Activated CD4-positive, alpha-beta T cell treated with anti-CD3 and anti-CD28 coated beads for 24 hours (primary cell): ENCODE data around the gene HBZ.
"Not testable (repeated sequence)": the region's sequence is repeated elsewhere in the genome, so short reads cannot be mapped to it uniquely, and the experiment has no call there.

Experiments
- DNase-seq, 2 donors: peaks; one replicate each; pipeline ENCODE4 v3.0.0-alpha.2; 2020; ENCODE audit warnings: low read depth in 2 of 2

Gene HBZ

DNA sequence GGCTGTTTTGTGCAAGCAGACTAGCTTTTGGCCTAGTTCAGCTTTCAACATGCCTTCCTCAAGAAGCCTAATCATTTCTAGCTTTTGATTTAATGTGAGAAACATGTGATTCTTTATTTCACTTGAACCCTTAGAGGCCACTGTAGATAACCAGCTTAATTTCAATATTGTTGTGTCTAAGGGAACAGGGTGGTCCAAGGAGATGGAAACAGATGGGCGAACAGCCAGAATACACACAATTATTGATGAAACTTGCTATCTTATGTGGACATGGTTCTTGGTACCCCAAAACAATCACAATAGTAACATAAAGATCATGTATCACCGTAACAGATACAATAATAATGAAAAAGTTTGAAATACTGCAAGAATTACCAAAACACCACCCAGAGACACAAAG is 18.7 kb upstream of the HBZ start:
- DNase-seq: no peak

DNA sequence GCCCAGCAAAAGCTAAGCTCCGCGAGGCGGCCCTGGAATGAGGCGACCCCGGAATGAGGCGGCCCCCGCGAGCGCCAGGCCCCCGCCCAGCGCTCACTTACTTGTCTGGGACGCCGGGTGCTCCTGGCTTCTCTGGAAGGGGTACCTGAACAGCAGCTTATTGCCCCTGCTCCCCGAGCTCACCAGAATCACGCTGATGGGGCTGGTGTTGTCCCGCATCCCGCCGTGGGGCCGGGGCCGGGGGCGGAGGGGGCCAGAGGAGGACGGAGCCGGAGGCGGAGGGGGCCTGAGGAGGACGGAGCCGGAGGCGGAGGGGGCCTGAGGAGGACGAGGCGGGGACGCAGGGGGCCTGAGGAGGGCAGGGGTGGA is 14.4 kb upstream of the HBZ start:
- DNase-seq: peak in 1 of 2 donors; percentile 12

DNA sequence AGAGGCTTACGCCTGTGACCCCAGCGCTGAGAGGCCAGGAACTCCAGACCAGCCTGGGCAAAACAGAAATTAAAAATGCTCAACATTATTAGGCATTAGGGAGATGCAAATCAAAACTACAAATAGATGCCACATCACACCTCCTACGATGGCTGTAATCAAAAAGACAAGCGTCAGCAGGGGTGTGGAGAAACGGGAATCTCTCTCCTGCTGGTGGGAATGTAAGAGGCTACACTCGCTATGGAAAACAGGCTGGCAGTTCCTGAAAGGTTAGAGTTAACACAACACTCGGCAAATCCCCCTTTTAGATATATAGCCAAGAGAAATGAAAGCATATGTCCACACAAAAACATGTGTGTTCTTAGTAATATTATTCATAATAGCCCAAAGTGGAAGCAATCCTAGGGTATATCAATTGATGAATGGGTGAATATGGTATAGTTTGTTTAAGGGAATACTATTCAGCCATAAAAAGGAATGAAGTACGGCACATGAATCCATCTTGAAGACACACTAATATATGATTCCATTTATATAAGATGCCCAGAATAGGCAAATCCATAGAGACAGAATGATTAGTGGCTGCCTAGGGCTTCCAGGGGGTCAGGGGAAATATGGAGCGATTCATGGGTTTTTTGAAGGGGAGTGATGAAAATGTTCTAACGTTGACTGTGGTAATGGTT is 12.1 kb upstream of the HBZ start:
- DNase-seq: no peak

DNA sequence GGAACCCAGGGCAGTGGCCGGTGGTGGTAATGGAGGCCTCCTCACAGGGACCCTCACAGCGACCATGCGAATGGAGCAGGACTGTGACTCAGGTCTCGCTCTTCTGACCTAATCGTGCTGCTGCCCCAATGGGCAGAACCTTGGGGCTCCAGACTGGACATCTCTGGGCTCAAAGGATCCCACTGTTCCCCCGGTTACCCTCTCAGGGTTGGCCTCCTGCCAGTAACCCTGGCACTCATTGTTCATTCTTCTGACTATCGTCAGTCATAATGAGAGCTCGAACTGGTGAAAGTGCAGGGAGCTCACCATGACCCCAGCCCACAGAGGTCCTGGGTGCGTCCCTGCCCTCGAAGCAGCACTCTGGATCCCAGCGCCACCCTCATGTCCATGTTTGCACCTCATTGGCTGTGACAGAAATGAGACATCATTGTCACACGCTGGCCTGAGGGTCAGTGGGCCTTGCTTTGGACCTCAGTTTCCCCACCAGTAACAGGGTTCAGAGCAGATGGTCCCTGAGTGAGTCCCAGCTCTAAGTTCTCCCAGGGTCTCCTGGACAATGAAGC is 10.0 kb upstream of the HBZ start:
- DNase-seq: no peak

DNA sequence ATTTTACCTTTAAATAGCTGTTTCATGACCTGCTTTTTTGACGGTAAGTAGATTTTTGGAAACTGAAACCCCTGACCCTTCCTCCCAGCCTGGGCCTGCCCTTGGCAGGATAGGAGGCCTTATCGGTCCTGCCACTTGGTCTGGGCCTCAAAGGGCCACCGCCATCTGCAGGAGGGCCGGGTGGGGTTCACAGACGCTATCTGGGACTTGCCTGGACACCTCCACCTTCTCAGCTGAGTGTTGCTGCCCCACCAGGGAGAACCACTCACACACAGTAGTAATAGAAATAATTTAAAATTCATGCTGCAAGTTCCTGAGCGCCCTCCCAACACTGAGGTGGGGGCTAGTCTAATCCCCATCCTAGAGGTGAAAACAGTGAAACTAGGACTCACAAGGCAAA is 9.4 kb upstream of the HBZ start:
- no peak for DNase-seq

DNA sequence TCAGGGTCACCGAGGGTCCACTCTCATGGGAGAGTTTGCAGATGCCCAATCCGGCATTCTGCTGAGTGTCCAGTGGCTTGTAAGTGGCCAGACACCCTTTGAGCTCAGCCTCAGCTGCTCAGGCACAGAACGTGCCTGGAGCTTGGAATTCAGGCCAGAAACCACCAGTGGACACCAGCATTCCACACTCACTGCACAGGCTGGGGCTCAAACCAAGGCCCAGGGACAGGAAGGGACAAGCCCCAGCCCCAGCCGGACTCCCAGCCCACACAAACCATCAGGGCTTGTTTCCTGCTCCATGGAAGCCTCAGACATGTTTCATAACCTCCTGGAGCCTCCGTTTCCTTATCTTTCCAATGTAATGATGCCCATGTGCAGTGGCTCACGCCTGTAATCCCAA is 9.0 kb upstream of the HBZ start:
- DNase-seq: no peak

DNA sequence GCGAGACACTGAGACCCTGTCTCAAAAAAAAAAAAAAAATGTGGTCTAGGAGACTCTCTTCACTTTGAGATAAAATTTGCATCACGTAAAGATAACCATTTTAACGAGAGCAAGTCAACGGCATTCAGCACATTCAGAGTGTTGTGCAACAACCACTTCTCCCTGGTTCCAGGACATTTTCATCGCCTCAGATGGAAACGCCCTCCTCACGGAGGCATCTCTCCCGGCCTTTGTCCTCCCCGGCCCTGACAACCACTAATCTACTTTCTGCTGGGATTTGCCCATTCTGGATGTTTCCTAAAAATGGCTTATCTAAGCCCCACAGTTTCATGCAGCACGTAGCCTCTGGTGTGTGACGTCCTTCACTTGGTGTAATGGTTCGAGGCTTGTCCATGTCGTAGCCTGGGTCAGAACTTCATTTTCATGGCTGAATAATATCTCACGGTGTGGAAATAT is 7.6 kb upstream of the HBZ start:
- no peak for DNase-seq

DNA sequence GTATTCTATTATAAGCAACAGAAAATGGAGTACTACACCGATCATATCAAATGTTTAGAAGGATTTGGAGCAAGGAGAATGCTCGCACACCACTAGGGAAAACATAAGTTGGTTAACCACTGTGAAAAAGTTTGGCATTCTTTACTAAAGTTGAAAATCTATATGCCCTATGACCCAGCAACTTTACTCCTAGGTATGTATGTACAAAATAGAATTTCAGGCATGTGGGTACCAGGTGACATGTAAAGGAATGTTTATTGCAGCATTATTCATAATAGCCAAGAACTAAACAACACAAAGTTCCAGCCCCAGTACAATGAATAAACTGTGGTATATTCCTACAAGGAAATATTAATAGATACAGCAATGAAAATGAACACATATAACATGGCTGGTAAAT is 5.8 kb upstream of the HBZ start:
- DNase-seq: no peak

DNA sequence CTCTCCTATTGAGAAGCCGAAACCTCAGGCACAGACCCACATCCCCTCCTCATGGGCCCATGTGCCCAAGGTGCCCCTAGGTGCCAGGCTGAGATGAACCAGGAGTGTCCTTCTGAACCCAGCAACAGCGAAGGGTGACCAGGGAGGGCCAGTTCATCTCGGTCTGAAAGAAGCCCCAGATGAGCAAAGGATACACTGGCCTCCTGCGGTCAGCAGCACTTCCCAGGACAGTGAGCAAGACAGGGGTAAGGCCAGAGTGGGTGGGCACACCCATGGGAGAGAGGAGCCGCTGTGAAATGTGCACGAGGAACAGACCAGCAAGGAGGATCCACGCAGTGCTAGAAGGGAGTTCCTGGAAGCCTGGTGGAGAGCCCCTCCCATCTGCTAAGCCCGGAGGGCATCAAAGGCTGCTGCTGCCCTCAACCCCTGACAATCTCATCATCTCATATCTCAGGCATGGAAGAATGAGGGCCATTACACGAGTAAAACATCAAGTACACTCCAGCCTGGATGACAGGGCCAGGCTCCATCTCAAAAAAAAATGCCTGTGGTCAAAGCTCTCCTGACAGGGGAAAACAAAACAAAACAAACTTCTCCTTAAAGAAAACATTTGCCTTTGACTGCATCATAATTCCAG is 3.3 kb upstream of the HBZ start:
- DNase-seq: no peak

- DNase-seq: not testable (repeated sequence)
These were observed 681 bp downstream of the HBZ start for GRCh38 chr16:153129-153521.

DNA sequence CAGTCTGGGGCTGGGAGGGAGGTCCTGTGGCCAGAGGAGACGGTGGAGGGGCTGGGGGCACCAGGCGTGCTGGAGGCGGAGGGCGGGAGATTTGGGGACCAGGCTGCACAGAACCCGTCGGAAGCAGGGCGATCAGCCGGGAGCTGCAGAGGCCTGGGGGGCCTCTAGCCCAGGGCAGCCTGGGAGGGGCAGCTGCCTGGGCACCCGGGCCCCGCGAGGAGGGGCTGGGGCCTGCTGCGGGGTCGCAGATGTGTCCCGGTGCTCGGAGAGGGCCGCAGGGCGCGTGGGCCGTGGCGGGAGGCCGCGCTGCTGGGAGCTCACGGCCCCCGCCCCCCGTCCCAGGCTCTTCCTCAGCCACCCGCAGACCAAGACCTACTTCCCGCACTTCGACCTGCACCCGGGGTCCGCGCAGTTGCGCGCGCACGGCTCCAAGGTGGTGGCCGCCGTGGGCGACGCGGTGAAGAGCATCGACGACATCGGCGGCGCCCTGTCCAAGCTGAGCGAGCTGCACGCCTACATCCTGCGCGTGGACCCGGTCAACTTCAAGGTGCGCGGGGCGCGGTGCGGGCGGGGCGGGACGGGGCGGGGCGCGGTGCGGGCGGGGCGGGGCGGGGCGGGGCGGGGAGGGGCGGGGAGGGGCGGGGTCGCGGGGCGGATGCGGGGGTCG is 1.2 kb downstream of the HBZ start:
- DNase-seq: not testable (repeated sequence)

GRCh38 chr16:154217-155030 is 2.0 kb downstream of the HBZ start:
- no peak for DNase-seq

DNA sequence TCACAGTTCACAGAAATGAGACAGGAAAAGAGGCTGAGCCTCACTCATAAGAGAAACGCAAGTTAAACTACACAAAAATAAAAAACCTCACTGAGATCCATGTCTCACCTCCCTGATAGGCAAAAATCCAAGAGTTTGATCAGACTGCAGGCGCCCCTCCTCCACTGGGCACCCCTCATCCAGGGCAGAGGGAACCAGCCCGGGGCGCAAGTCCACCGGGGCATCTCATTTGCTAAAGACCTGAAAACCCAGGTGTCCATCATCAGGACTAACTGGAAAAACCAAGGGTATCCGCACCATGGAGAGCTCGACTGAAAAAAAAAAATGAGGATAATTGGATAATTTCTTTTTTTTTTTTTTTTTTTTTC is 2.6 kb downstream of the HBZ start:
- DNase-seq: no peak

DNA sequence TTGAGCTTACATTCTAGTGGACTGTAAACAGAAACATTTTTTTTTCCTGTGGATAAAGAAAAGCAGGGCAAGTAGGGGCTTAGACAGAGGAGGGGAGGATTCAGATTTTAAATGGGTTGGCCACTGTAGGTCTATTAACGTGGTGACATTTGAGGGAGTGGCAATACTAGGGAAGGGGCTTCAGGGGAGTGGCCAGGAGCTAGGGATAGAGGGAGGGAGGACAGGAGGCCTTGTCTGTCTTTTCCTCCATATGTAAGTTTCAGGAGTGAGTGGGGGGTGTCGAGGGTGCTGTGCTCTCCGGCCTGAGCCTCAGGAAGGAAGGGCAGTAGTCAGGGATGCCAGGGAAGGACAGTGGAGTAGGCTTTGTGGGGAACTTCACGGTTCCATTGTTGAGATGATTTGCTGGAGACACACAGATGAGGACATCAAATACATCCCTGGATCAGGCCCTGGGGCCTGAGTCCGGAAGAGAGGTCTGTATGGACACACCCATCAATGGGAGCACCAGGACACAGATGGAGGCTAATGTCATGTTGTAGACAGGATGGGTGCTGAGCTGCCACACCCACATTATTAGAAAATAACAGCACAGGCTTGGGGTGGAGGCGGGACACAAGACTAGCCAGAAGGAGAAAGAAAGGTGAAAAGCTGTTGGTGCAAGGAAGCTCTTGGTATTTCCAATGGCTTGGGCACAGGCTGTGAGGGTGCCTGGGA is 6.8 kb downstream of the HBZ start:
- no peak for DNase-seq

DNA sequence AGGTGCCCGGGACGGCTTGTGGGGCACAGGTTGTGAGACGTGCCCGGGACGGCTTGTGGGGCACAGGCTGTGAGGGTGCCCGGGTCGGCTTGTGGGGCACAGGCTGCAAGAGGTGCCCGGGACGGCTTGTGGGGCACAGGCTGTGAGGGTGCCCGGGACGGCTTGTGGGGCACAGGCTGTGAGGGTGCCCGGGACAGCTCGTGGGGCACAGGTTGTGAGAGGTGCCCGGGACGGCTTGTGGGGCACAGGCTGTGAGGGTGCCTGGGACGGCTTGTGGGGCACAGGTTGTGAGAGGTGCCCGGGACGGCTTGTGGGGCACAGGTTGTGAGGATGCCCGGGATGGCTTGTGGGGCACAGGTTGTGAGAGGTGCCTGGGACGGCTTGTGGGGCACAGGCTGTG is 7.8 kb downstream of the HBZ start:
- not testable (repeated sequence) for DNase-seq

DNA sequence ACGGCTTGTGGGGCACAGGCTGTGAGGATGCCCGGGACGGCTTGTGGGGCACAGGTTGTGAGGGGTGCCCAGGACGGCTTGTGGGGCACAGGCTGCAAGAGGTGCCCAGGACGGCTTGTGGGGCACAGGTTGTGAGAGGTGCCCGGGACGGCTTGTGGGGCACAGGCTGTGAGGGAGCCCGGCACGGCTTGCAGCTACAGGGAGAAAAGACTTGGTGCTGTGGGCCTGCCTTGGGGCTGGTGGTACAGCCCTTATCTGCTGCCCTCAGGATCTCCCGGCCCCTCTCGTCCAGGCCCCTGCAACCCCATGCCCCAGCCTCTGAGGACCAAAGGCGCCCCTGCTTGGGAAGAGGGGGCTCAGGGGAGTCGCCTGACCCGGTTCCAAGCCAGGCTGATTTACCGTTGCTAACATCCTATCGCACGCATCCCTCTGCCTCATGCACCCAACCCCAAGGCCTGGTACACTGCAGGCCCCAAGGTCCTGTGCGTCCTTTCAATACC is 8.3 kb downstream of the HBZ start:
- DNase-seq: no peak

GRCh38 chr16:162271-162991 is 10.0 kb downstream of the HBZ start:
- no peak for DNase-seq

DNA sequence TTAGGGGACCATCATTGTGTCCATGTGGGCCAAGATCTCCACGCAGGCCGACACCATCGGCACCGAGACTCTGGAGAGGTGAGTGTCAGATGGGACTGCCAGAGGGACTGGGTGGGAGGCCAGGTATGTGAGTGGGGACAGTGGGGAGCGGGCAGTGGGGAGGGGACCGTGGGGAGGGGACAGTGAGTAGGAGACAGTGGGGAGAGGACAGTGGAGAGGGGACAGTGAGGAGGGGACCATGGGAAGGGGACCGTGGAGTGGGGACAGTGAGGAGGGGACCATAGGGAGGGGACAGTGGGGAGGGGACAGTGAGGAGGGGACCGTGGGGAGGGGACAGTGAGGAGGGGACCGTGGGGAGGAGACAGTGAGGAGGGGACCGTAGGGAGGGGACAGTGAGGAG is 10.7 kb downstream of the HBZ start:
- not testable (repeated sequence) for DNase-seq

- DNase-seq: not testable (repeated sequence)
These were observed 11.3 kb downstream of the HBZ start for GRCh38 chr16:163696-164095.

DNA sequence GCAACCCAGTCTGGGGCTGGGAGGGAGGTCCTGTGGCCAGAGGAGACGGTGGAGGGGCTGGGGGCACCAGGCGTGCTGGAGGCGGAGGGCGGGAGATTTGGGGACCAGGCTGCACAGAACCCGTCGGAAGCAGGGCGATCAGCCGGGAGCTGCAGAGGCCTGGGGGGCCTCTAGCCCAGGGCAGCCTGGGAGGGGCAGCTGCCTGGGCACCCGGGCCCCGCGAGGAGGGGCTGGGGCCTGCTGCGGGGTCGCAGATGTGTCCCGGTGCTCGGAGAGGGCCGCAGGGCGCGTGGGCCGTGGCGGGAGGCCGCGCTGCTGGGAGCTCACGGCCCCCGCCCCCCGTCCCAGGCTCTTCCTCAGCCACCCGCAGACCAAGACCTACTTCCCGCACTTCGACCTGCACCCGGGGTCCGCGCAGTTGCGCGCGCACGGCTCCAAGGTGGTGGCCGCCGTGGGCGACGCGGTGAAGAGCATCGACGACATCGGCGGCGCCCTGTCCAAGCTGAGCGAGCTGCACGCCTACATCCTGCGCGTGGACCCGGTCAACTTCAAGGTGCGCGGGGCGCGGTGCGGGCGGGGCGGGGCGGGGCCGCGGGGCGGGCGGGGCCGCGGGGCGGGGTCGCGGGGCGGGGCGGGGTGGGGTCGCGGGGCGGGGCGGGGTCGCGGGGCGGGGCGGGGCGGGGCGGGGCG is 11.8 kb downstream of the HBZ start:
- DNase-seq: not testable (repeated sequence)
